GM12878 (cell line): Measurements from ENCODE around the gene CD70. TPM values are rescaled to one million over a fixed set of nuclear protein-coding genes. Genes with fewer than 3 reads are reported as not detected.

Experiments
- ATAC-seq: fragments of 200-7000 bp; cut with Tn5 transposase; 3 replicates; pipeline ENCODE4 v1.9.1; 2020; ENCODE audit warnings: mild to moderate bottlenecking, moderate library complexity
- BruUV-seq: library from RNA; stranded (reverse); fragments of 400-500 nt; replicated peaks from 2 replicates; lab custom pipeline; 2021; lab: Mats Ljungman, UMichigan
- CTCF ChIA-PET: fragments of 300-600 bp; sonication (Branson Sonifier 250); formaldehyde crosslinking; extraction: SDS; loops from one replicate; lab custom pipeline; 2021; ENCODE audit warnings: inconsistent platforms; lab: Yijun Ruan, JAX
- POLR2A ChIA-PET: fragments of 350-600 bp; formaldehyde crosslinking; extraction: SDS; loops from one replicate; lab custom pipeline; 2021; ENCODE audit warnings: inconsistent platforms; lab: Charles Lee
- RAD21 ChIA-PET: fragments of 300-600 bp; sonication (Branson Sonifier 250); formaldehyde crosslinking; loops from one replicate; lab custom pipeline; 2023; ENCODE audit warnings: antibody characterized with exemption; ENCODE audit not compliant: unreplicated experiment; lab: Charles Lee
- SMC1A ChIA-PET: fragments of 300-600 bp; sonication (Branson Sonifier 250); formaldehyde crosslinking; loops from one replicate; lab custom pipeline; 2023; ENCODE audit not compliant: unreplicated experiment, uncharacterized antibody; lab: Charles Lee
- DNase-seq: peaks from one replicate; pipeline ENCODE4 v3.0.0-alpha.2; 2011; ENCODE audit warnings: low read depth, low spot score
- FAIRE-seq: peaks from 3 replicates; lab custom pipeline; 2011; peaks lifted over from hg19 to GRCh38; lab: Jason Lieb, UNC
- H2AFZ ChIP-seq: 2 replicates; pipeline ENCODE4 v1.6.0; 2011; ENCODE audit warnings: low read depth, low read length, control low read depth; ENCODE audit not compliant: control insufficient read depth
- H3K27ac ChIP-seq: 2 replicates; pipeline ENCODE4 v1.5.1; 2011; ENCODE audit warnings: control low read depth; ENCODE audit not compliant: control insufficient read depth, insufficient read depth
- H3K27me3 ChIP-seq, 2 experiments: replicated peaks in 1 of 2; 2 replicates each; pipeline versions ENCODE4 v1.6.0 to v1.6.1; 2011; ENCODE audit warnings: low read length in 1 of 2; ENCODE audit not compliant: control insufficient read depth in 2 of 2, insufficient read depth in 2 of 2
- H3K36me3 ChIP-seq, 2 experiments: 2 replicates each; pipeline ENCODE4 v1.5.1; 2011; ENCODE audit warnings: low read length in 1 of 2; ENCODE audit not compliant: control insufficient read depth in 2 of 2, insufficient read depth in 2 of 2
- H3K4me1 ChIP-seq: 2 replicates; pipeline ENCODE4 v1.6.1; 2011; ENCODE audit warnings: mild to moderate bottlenecking, low read length, moderate library complexity, mixed read lengths; ENCODE audit not compliant: control insufficient read depth, insufficient read depth
- H3K4me2 ChIP-seq: 2 replicates; pipeline ENCODE4 v1.6.0; 2011; ENCODE audit warnings: control low read depth; ENCODE audit not compliant: control insufficient read depth, insufficient read depth
- H3K4me3 ChIP-seq: fragments of 200-600 bp; sonication (generic); 2 replicates; pipeline ENCODE4 v1.5.1; 2016
- H3K79me2 ChIP-seq: 2 replicates; pipeline ENCODE4 v1.6.0; 2011; ENCODE audit warnings: low read length; ENCODE audit not compliant: control insufficient read depth, insufficient read depth
- H3K9ac ChIP-seq: 2 replicates; pipeline ENCODE4 v1.8.0; 2011; ENCODE audit warnings: low read length, control low read depth, mixed read lengths; ENCODE audit not compliant: control insufficient read depth, insufficient read depth
- H3K9me3 ChIP-seq: replicated peaks from 3 replicates; pipeline ENCODE4 v1.5.1; 2011; ENCODE audit warnings: mild to moderate bottlenecking, low read length; ENCODE audit not compliant: control insufficient read depth, insufficient read depth
- H4K20me1 ChIP-seq: 2 replicates; pipeline ENCODE4 v1.6.0; 2011; ENCODE audit not compliant: control insufficient read depth, insufficient read depth
- BHLHE40 ChIP-seq, 2 experiments: fragments of 450-650 bp in 1 of 2; IDR thresholded peaks; 2 replicates each; pipeline ENCODE4 v1.6.1; 2011 to 2017; ENCODE audit warnings: low read depth in 2 of 2, borderline replicate concordance in 1 of 2, improper control_type of control experiment in 1 of 2, low read length in 1 of 2, mild to moderate bottlenecking in 1 of 2
- FOXM1 ChIP-seq: IDR thresholded peaks from 2 replicates; pipeline ENCODE4 v1.6.1; 2012; ENCODE audit warnings: low read depth, mild to moderate bottlenecking, inconsistent platforms, low read length, moderate library complexity
- IKZF1 ChIP-seq: fragments of 450-650 bp; conservative IDR thresholded peaks from 2 replicates; pipeline ENCODE4 v1.6.1; 2017; ENCODE audit warnings: antibody characterized with exemption, mild to moderate bottlenecking
- IKZF2 ChIP-seq, 2 experiments: fragments of 450-650 bp; IDR thresholded peaks; 2 replicates each; pipeline ENCODE4 v1.6.1; 2017; ENCODE audit warnings: mild to moderate bottlenecking in 2 of 2, moderate library complexity in 2 of 2
- KLF5 ChIP-seq: fragments of 450-650 bp; IDR thresholded peaks from 2 replicates; pipeline ENCODE4 v1.6.1; 2014; ENCODE audit warnings: mild to moderate bottlenecking; ENCODE audit not compliant: partially characterized antibody
- SPI1 ChIP-seq: IDR thresholded peaks from 2 replicates; pipeline ENCODE4 v1.6.1; 2011; ENCODE audit warnings: low read depth, mild to moderate bottlenecking, low read length, moderate library complexity, borderline replicate concordance; ENCODE audit not compliant: insufficient read depth
- SUPT20H ChIP-seq: IDR thresholded peaks from 2 replicates; pipeline ENCODE4 v1.6.1; 2011; ENCODE audit warnings: low read depth, mild to moderate bottlenecking, low read length, moderate library complexity, borderline replicate concordance; ENCODE audit not compliant: control insufficient read depth
- ZNF217 ChIP-seq: fragments of 450-650 bp; IDR thresholded peaks from 2 replicates; pipeline ENCODE4 v1.6.1; 2017; ENCODE audit warnings: antibody characterized with exemption, mild to moderate bottlenecking
- WGBS: methylation state at CpG from one replicate; pipeline ENCODE4 v1.1.6; 2016; ENCODE audit warnings: low lambda C conversion rate; ENCODE audit not compliant: insufficient replicate concordance, insufficient coverage; ENCODE audit errors: missing lambda C conversion rate; 5-methylcytosine and 5-hydroxymethylcytosine counted together
- in situ Hi-C: fragments of 300-500 bp; cut with MboI; formaldehyde crosslinking; loops from 9 replicates; pipeline ENCODE4 v1.14.3; 2018; ENCODE audit warnings: mixed read lengths
- intact Hi-C: fragments of 100-400 bp; cut with micrococcal nuclease; formaldehyde crosslinking; loops from one replicate; pipeline ENCODE4 v1.14.2; 2022; ENCODE audit not compliant: unreplicated experiment
- polyA plus RNA-seq, 11 experiments: library from polyadenylated mRNA; depleted of rRNA in 4 of 11; unstranded in 6 of 11; stranded (reverse) in 5 of 11; fragments of >200 nt; fragmentation: Nextera tagmentation in 4 of 11; fragmentation: Illumina TruSeq in 1 of 11; extraction: Ambion mirVana in 4 of 11; extraction: Trizol in 1 of 11; gene quantifications; 1 replicate in 1 of 11; 2 replicates in 10 of 11; pipeline versions ENCODE4 v1.2.1 to v1.2.3, GENCODE V29; 2011 to 2016; ENCODE audit warnings: inconsistent platforms in 2 of 11, missing spikeins in 2 of 11, low read depth in 1 of 11
- total RNA-seq, 4 experiments: library from RNA; depleted of rRNA in 3 of 4; stranded (reverse); fragments of >200 nt in 3 of 4; fragmentation: Illumina TruSeq in 1 of 4; extraction: Trizol in 1 of 4; gene quantifications; 2 replicates each; pipeline versions ENCODE4 v1.2.1 to v1.2.3, GENCODE V29; 2013 to 2021

CD70 gene
- total and polyA plus RNA-seq, 10 of the 15 experiments (the other 5 are each of a cell fraction or from before 2014, with no cell fraction given), result 16.4 to 441 (median 265) TPM

DNA sequence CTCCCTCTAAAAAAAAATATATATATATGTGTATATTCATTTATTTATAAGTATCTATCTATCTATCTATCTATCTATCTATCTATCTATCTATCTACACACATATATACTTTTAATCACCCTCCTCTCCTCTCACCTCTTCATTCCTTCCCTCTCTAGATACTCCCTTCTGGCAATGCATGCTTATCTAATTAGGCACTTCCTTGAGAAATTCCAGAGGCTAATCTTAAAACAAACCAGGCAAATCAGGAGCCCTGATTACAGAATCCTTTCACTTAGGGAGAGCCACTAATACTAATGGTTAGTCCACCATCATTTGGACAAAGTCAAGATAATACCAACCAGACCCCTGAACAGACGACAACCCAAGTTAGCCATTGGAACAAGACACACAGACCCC is 17.6 kb downstream of the CD70 start (continued):
- TF ChIP-seq KLF5 (no peak), FOXM1 (no peak), SUPT20H (no peak)

DNA sequence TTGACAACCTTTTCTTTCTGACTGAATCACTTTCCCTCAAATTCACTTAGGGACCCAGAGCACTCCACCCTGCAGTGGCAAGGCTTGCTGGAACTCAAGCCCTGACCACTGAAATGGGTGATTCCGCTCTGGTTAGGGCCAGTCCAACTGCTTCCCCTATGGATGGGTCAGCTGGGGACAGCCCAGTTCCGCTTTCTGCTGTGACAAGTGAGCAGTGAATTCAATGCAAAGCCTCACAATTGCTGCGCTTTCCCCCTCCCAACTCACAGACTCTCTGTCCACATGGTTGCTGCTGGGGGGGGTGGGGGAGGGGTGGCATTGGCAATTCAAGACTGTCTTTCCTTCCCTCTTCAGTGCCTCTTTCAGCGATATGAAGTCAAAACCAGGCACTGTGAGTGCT is 18.7 kb downstream of the CD70 start:
- in situ Hi-C loops, result no loop called here

More for the DNA sequence above, 18.7 kb downstream of the CD70 start:
- no TSS peak for BruUV-seq
- Histone ChIP-seq H3K4me3 (no peak overlapping the region), H3K4me2 (no peak overlapping the region), H3K27me3 (no peaks in the 10 kb centered on the region), H3K79me2 (no peaks in the 10 kb centered on the region), H2AFZ (no peak overlapping the region), H3K9me3 (peaks cover 8% of the 10 kb centered on the region; the same call in 2 of the 3 replicates), H4K20me1 (no peaks in the 10 kb centered on the region), H3K27ac (no peak overlapping the region), H3K4me1 (peaks cover 18% of the 10 kb centered on the region), H3K9ac (no peak overlapping the region), H3K36me3 (no peaks in the 10 kb centered on the region)
- no peak for FAIRE-seq
- CTCF ChIA-PET, result interaction anchor here (0.7 to 1.6 kb wide), 4 partner anchors 9 to 61 kb away, joined by 3 to 5 read pairs (median 4); no protein-coding TSS in a partner anchor
- RAD21 ChIA-PET, result no interaction called here
- no peak for DNase-seq
- peak; percentile 53 for ATAC-seq
- SMC1A ChIA-PET, result interaction anchor here (1.0 to 1.4 kb wide), 3 partner anchors 28 to 37 kb away, joined by 3 to 5 read pairs (median 4); no protein-coding TSS in a partner anchor
- POLR2A ChIA-PET, result interaction anchor here (0.6 to 0.7 kb wide), 2 partner anchors 8 to 36 kb away, joined by 3 to 6 read pairs; no protein-coding TSS in a partner anchor
- TF ChIP-seq ZNF217 (no peak), IKZF1 (peak; percentile 43; the same call in 1 of the 2 replicates), BHLHE40 (IDR thresholded peaks at IDR 0.05; ENCODE audit: borderline replicate concordance in 1 of 2, low read depth in 2 of 2, low read length in 1 of 2) (0 out of 4 replicates have a peak, but pooled peaks of 1 of the 2 experiments have one; percentile 4), IKZF2 (IDR thresholded peaks at IDR 0.05) (peak; percentile 50 to 56; a peak in 2 of 4 replicates), SPI1 (peak; percentile 83; the same call in 1 of the 2 replicates)
- intact Hi-C loops, result no loop called here
- 66% methylated on average over 4 of the region's 4 CpGs for WGBS
